Naive thymus-derived CD4-positive, alpha-beta T cell (primary cell): ENCODE results near the gene ADAMTS15. TPM values are rescaled to one million over a fixed set of nuclear protein-coding genes. Genes with fewer than 3 reads are reported as not detected.

Source experiments
- ATAC-seq: fragments of 150-1000 bp; cut with Tn5 transposase; 2 replicates; pipeline ENCODE4 v1.10.0; 2021; ENCODE audit warnings: mild to moderate bottlenecking, moderate library complexity
- CTCF ChIA-PET: fragments of 350-600 bp; sonication (Branson Sonifier 250); formaldehyde crosslinking; loops from one replicate; lab custom pipeline; 2021; ENCODE audit warnings: antibody characterized with exemption; lab: Charles Lee
- POLR2A ChIA-PET: fragments of 350-600 bp; sonication (Branson Sonifier 250); formaldehyde crosslinking; loops from one replicate; lab custom pipeline; 2021; ENCODE audit warnings: antibody characterized with exemption, inconsistent platforms; lab: Charles Lee
- DNase-seq, 9 donors: peaks; one replicate each; pipeline versions ENCODE4 v3.0.0 to v3.0.0-alpha.2; 2020 to 2022; ENCODE audit warnings: mixed read lengths in 1 of 9
- H3K27ac ChIP-seq: one replicate; pipeline ENCODE4 v1.7.0; 2013; ENCODE audit warnings: mild to moderate bottlenecking, low read depth, low read length, moderate library complexity
- H3K27me3 ChIP-seq, 2 donors: one replicate each; pipeline ENCODE4 v1.7.0; 2013; ENCODE audit warnings: low read length in 2 of 2, mild to moderate bottlenecking in 2 of 2, moderate library complexity in 2 of 2; ENCODE audit not compliant: control insufficient read depth in 2 of 2, insufficient read depth in 2 of 2
- H3K36me3 ChIP-seq, 3 experiments: 1 replicate in 2 of 3; 2 replicates in 1 of 3; pipeline ENCODE4 v1.7.0; 2013; ENCODE audit warnings: low read length in 3 of 3, mild to moderate bottlenecking in 3 of 3, moderate library complexity in 1 of 3; ENCODE audit not compliant: insufficient read depth in 3 of 3, control insufficient read depth in 2 of 3
- H3K4me1 ChIP-seq, 2 donors: one replicate each; pipeline ENCODE4 v1.7.0; 2013; ENCODE audit warnings: low read length in 2 of 2, mild to moderate bottlenecking in 2 of 2, moderate library complexity in 1 of 2; ENCODE audit not compliant: control insufficient read depth in 2 of 2, insufficient read depth in 2 of 2
- H3K4me3 ChIP-seq: 2 replicates; pipeline ENCODE4 v1.7.0; 2013; ENCODE audit warnings: mild to moderate bottlenecking, low read length
- H3K9me3 ChIP-seq, 3 experiments: 1 replicate in 2 of 3; 2 replicates in 1 of 3; pipeline ENCODE4 v1.7.0; 2013; ENCODE audit warnings: low read length in 3 of 3; ENCODE audit not compliant: control insufficient read depth in 2 of 3
- H3K27ac Mint-ChIP-seq, 9 donors: one replicate each; pipeline ENCODE4 v1.8.0; 2020 to 2022; ENCODE audit warnings: mixed read lengths in 9 of 9, mild to moderate bottlenecking in 8 of 9, moderate library complexity in 5 of 9, inconsistent platforms in 2 of 9
- H3K27me3 Mint-ChIP-seq, 5 donors: one replicate each; pipeline ENCODE4 v1.8.0; 2021 to 2022; ENCODE audit warnings: mixed read lengths in 5 of 5, mild to moderate bottlenecking in 1 of 5
- H3K36me3 Mint-ChIP-seq, 5 donors: one replicate each; pipeline ENCODE4 v1.8.0; 2020 to 2022; ENCODE audit warnings: mixed read lengths in 5 of 5, mild to moderate bottlenecking in 3 of 5, inconsistent platforms in 1 of 5
- H3K4me1 Mint-ChIP-seq, 7 donors: one replicate each; pipeline ENCODE4 v1.8.0; 2020 to 2022; ENCODE audit warnings: mixed read lengths in 7 of 7, mild to moderate bottlenecking in 3 of 7, inconsistent platforms in 1 of 7
- H3K4me3 Mint-ChIP-seq, 10 donors: one replicate each; pipeline ENCODE4 v1.8.0; 2020 to 2022; ENCODE audit warnings: mild to moderate bottlenecking in 10 of 10, mixed read lengths in 10 of 10, moderate library complexity in 6 of 10, inconsistent platforms in 2 of 10
- H3K9me3 Mint-ChIP-seq, 11 donors: one replicate each; pipeline ENCODE4 v1.8.0; 2020 to 2022; ENCODE audit warnings: mixed read lengths in 11 of 11, mild to moderate bottlenecking in 4 of 11, inconsistent platforms in 1 of 11, moderate library complexity in 1 of 11
- intact Hi-C, 2 donors: fragments of 100-400 bp; cut with micrococcal nuclease; formaldehyde crosslinking; loops; one replicate each; pipeline ENCODE4 v1.15.1; 2023
- polyA plus RNA-seq, 2 donors: library from polyadenylated mRNA; unstranded; fragments of 300-500 nt; fragmentation: Illumina TruSeq; gene quantifications; one replicate each; pipeline ENCODE4 v1.2.3, GENCODE V29; 2021
- total RNA-seq, 6 experiments: library from RNA in 5 of 6; stranded (reverse) in 5 of 6; gene quantifications; 1 replicate in 5 of 6; 2 replicates in 1 of 6; pipeline ENCODE4 v1.2.3 and lab custom pipeline; 2021 to 2026

The ADAMTS15 gene
- total and polyA plus RNA-seq, 7 experiments from 2014 or later = 0.12 TPM; not detected in 6

- peak overlapping the region in 7 of 10 donors; percentile 32 to 74 (median 56) for H3K4me3 Mint-ChIP-seq
- H3K36me3 Mint-ChIP-seq = no peaks in the 10 kb centered on the region
- H3K4me1 Mint-ChIP-seq = peaks cover 9 to 18% (median 12%) of the 10 kb centered on the region in 7 donors
- ATAC-seq (no peak), DNase-seq (no peak)
- Histone ChIP-seq H3K27ac (no peak overlapping the region), H3K9me3 (no peaks in the 10 kb centered on the region), H3K27me3 (no peaks in the 10 kb centered on the region), H3K4me1 (no peaks in the 10 kb centered on the region), H3K4me3 (no peak overlapping the region), H3K36me3 (no peaks in the 10 kb centered on the region)
- intact Hi-C loops = no loop called here
- no peaks in the 10 kb centered on the region for H3K9me3 Mint-ChIP-seq
- POLR2A ChIA-PET = no interaction called here
- H3K27ac Mint-ChIP-seq = no peak overlapping the region
- H3K27me3 Mint-ChIP-seq = peaks cover 54 to 67% (median 59%) of the 10 kb centered on the region in 5 donors
- CTCF ChIA-PET = no interaction called here
These were observed 19.2 kb upstream of the ADAMTS15 start for GRCh38 chr11:130429120-130429681.

- no peaks in the 10 kb centered on the region for H3K9me3 Mint-ChIP-seq
- no peak overlapping the region for H3K4me3 Mint-ChIP-seq
- Histone ChIP-seq H3K36me3 (no peaks in the 10 kb centered on the region), H3K4me3 (no peak overlapping the region), H3K9me3 (no peaks in the 10 kb centered on the region), H3K27me3 (no peaks in the 10 kb centered on the region), H3K27ac (no peak overlapping the region), H3K4me1 (no peaks in the 10 kb centered on the region)
- H3K27me3 Mint-ChIP-seq = peaks cover 46 to 61% (median 52%) of the 10 kb centered on the region in 5 donors
- DNase-seq = no peak
- ATAC-seq = no peak
- intact Hi-C loops = loop anchor here (5.0 to 10.0 kb wide), 3 partner anchors 425 to 505 kb away; partner anchors contain the start of gene PRDM10 (in 2 of the 2)
- H3K36me3 Mint-ChIP-seq = no peaks in the 10 kb centered on the region
- H3K4me1 Mint-ChIP-seq = peaks cover 9 to 18% (median 12%) of the 10 kb centered on the region in 7 donors
- POLR2A ChIA-PET = no interaction called here
- CTCF ChIA-PET = interaction anchor here (1.2 kb wide), 1 partner anchor 217 kb away, joined by 3 read pairs; no protein-coding TSS in a partner anchor
- H3K27ac Mint-ChIP-seq = no peak overlapping the region
These were observed 18.5 kb upstream of the ADAMTS15 start for GRCh38 chr11:130429983-130430382.

GRCh38 chr11:130431331-130431773 is 17.1 kb upstream of the ADAMTS15 start:
- Histone ChIP-seq H3K27ac (no peak overlapping the region), H3K27me3 (no peaks in the 10 kb centered on the region), H3K36me3 (no peaks in the 10 kb centered on the region), H3K4me3 (no peak overlapping the region), H3K9me3 (no peaks in the 10 kb centered on the region), H3K4me1 (no peaks in the 10 kb centered on the region)
- ChIA-PET POLR2A (interaction anchor here (0.7 kb wide), 1 partner anchor 114 kb away, joined by 3 read pairs; no protein-coding TSS in a partner anchor), CTCF (interaction anchor here (0.7 to 5.3 kb wide), 7 partner anchors 12 to 477 kb away, joined by 3 to 59 read pairs (median 4); no protein-coding TSS in a partner anchor)
- intact Hi-C loops = loop anchor here (5.0 to 10.0 kb wide), 3 partner anchors 427 to 507 kb away; partner anchors contain the start of gene PRDM10 (in 2 of the 2)
- no peaks in the 10 kb centered on the region for H3K9me3 Mint-ChIP-seq
- ATAC-seq (peak; percentile 66), DNase-seq (peak; percentile 8 to 72 (median 36))
- peaks cover 9 to 18% (median 12%) of the 10 kb centered on the region in 7 donors for H3K4me1 Mint-ChIP-seq
- H3K27me3 Mint-ChIP-seq = peaks cover 39 to 51% (median 42%) of the 10 kb centered on the region in 5 donors
- H3K36me3 Mint-ChIP-seq = no peaks in the 10 kb centered on the region
- peak overlapping the region in 2 of 10 donors; percentile 12 to 27 for H3K4me3 Mint-ChIP-seq
- H3K27ac Mint-ChIP-seq = no peak overlapping the region

GRCh38 chr11:130431801-130432200 is 16.6 kb upstream of the ADAMTS15 start:
- H3K27me3 ChIP-seq = no peaks in the 10 kb centered on the region
- ATAC-seq (no peak), DNase-seq (no peak)
- no peaks in the 10 kb centered on the region for H3K9me3 Mint-ChIP-seq
- H3K4me3 Mint-ChIP-seq = no peak overlapping the region
- no peaks in the 10 kb centered on the region for H3K36me3 ChIP-seq
- no peaks in the 10 kb centered on the region for H3K36me3 Mint-ChIP-seq
- no peak overlapping the region for H3K4me3 ChIP-seq
- no peaks in the 10 kb centered on the region for H3K9me3 ChIP-seq
- peaks cover 9 to 20% (median 12%) of the 10 kb centered on the region in 7 donors for H3K4me1 Mint-ChIP-seq
- H3K27me3 Mint-ChIP-seq = peaks cover 34 to 46% (median 37%) of the 10 kb centered on the region in 5 donors
- no peak overlapping the region for H3K27ac Mint-ChIP-seq
- CTCF ChIA-PET = interaction anchor here (1.0 to 5.3 kb wide), 7 partner anchors 11 to 439 kb away, joined by 3 to 59 read pairs (median 4); no protein-coding TSS in a partner anchor
- H3K4me1 ChIP-seq = no peaks in the 10 kb centered on the region
- intact Hi-C loops = loop anchor here (5.0 to 10.0 kb wide), 3 partner anchors 427 to 507 kb away; partner anchors contain the start of gene PRDM10 (in 2 of the 2)
- POLR2A ChIA-PET = no interaction called here
- H3K27ac ChIP-seq = no peak overlapping the region

GRCh38 chr11:130433357-130433756 is 15.1 kb upstream of the ADAMTS15 start:
- Histone ChIP-seq H3K4me3 (no peak overlapping the region), H3K4me1 (no peaks in the 10 kb centered on the region), H3K9me3 (no peaks in the 10 kb centered on the region), H3K27ac (no peak overlapping the region), H3K27me3 (no peaks in the 10 kb centered on the region), H3K36me3 (no peaks in the 10 kb centered on the region)
- Mint-ChIP-seq H3K9me3 (no peaks in the 10 kb centered on the region), H3K36me3 (peaks cover 0 to 3% (median 0%) of the 10 kb centered on the region in 5 donors), H3K27ac (no peak overlapping the region), H3K27me3 (peaks cover 27 to 45% (median 31%) of the 10 kb centered on the region in 5 donors), H3K4me1 (peaks cover 11 to 24% (median 15%) of the 10 kb centered on the region in 7 donors), H3K4me3 (no peak overlapping the region)
- no peak for ATAC-seq
- ChIA-PET POLR2A (no interaction called here), CTCF (interaction anchor here (1.1 to 5.3 kb wide), 5 partner anchors 9 to 461 kb away, joined by 3 to 59 read pairs (median 4); no protein-coding TSS in a partner anchor)
- intact Hi-C loops = loop anchor here (5.0 to 10.0 kb wide), 3 partner anchors 429 to 509 kb away; partner anchors contain the start of gene PRDM10 (in 2 of the 2)
- DNase-seq = no peak

- Histone ChIP-seq H3K36me3 (no peaks in the 10 kb centered on the region), H3K4me3 (peak overlapping the region; percentile 87), H3K9me3 (no peaks in the 10 kb centered on the region), H3K4me1 (peaks cover 0 to 8% of the 10 kb centered on the region in 2 donors), H3K27me3 (no peaks in the 10 kb centered on the region), H3K27ac (peak overlapping the region; percentile 45)
- DNase-seq (peak; percentile 34 to 67 (median 63)), ATAC-seq (peak; percentile 93)
- Mint-ChIP-seq H3K36me3 (peaks cover 0 to 3% (median 0%) of the 10 kb centered on the region in 5 donors), H3K27me3 (peaks cover 15 to 32% (median 18%) of the 10 kb centered on the region in 5 donors), H3K4me3 (no peak overlapping the region), H3K9me3 (no peaks in the 10 kb centered on the region), H3K27ac (no peak overlapping the region), H3K4me1 (peaks cover 14 to 28% (median 16%) of the 10 kb centered on the region in 7 donors)
- intact Hi-C loops = loop anchor here (1.0 to 10.0 kb wide), 8 partner anchors 119 to 510 kb away; partner anchors contain the start of genes PRDM10 (in 2 of the 2) and SNX19 (in 1 of the 2)
- ChIA-PET CTCF (interaction anchor here (0.6 to 5.3 kb wide), 6 partner anchors 15 to 493 kb away, joined by 3 to 59 read pairs (median 3); no protein-coding TSS in a partner anchor), POLR2A (interaction anchor here (1.1 kb wide), 1 partner anchor 428 kb away, joined by 3 read pairs; no protein-coding TSS in a partner anchor)
These were observed 13.8 kb upstream of the ADAMTS15 start for GRCh38 chr11:130434521-130435223.
